ENCODE results near the gene KLF15.
A peak's percentile ranks its signal among the peaks of the same experiment; 100 is the strongest.

Gene KLF15

DNA sequence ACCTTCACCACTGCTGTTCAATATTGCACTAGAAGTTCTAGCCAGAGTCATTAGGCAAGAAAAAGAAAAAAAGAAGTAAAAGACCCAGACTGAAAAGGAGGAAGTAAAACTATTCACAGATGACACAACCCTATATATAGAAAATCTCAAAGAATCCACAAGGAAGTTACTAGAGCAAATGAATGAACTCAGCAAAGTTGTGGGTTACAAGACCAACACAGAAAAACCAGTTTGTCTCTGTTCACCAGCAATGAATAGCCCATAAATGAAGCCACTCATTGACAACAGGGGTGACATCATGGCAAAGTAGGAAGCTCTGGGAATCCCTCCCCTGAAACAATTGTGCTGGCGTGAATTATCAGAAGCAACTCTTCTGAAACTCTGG, 42.1 kb upstream of the KLF15 start:
- peak; percentile 74 for DNase-seq (ENCODE audit: low read depth)
- no peak for TF ChIP-seq CTCF (IDR thresholded peaks at IDR 0.05; ENCODE audit: insufficient read depth, low read depth, low read length, missing control alignments)
- no peak overlapping the region for H3K4me3 ChIP-seq (ENCODE audit: low read length)

GRCh38 chr3:126398423-126399350, 41.5 kb upstream of the KLF15 start:
- no peak overlapping the region for H3K4me3 ChIP-seq (ENCODE audit: low read length)
- DNase-seq (ENCODE audit: low read depth) = no peak
- no peak for TF ChIP-seq CTCF (IDR thresholded peaks at IDR 0.05; ENCODE audit: insufficient read depth, low read depth, low read length, missing control alignments)

DNA sequence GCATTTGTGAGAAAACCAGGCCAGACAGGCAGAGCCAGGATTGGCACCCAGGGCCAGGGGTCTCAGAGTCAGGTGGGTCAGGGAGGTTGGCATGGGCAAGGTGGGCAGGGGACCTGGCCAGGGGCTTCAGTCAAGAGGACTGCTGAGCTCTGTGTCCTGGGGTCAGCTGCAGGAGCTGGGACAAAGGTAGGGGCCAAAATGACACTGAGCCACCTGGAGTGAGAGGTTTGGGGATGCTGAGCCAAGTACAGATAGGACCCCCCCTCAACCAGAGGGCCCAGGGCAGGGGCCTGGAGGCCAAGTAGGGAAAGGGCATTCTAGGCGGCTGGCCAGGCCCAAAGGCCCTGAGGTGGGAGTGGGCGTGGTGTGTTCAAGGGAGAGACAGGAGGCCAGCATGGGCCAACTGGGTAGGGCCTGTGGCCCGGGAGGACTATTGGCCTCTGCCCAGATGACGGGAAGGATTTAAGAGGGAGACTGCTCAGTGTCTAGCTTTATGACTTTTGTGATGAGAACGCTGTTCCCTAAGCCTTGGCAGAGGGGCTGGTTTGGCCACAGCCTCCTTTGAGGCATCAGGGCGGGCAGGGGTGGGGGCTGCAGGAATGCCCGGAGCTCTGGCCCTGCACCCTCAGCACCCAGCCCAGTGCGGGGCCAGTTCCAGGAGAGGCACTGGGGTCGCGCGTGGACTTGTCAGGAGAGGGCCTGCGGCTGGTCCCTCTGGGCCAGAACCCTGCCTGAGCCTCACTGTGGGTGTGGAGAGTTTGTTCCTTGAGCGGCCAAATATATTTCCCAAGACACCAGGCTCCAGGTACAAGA, 40.6 kb upstream of the KLF15 start:
- no peak for TF ChIP-seq CTCF (IDR thresholded peaks at IDR 0.05; ENCODE audit: insufficient read depth, low read depth, low read length, missing control alignments)
- no peak overlapping the region for H3K4me3 ChIP-seq (ENCODE audit: low read length)
- no peak for DNase-seq (ENCODE audit: low read depth)

GRCh38 chr3:126396536-126396935, 39.3 kb upstream of the KLF15 start:
- no peak for DNase-seq (ENCODE audit: low read depth)
- TF ChIP-seq CTCF (IDR thresholded peaks at IDR 0.05; ENCODE audit: insufficient read depth, low read depth, low read length, missing control alignments) = no peak
- H3K4me3 ChIP-seq (ENCODE audit: low read length) = no peak overlapping the region

GRCh38 chr3:126395846-126396513, 38.8 kb upstream of the KLF15 start:
- no peak overlapping the region for H3K4me3 ChIP-seq (ENCODE audit: low read length)
- DNase-seq (ENCODE audit: low read depth) = no peak
- TF ChIP-seq CTCF (IDR thresholded peaks at IDR 0.05; ENCODE audit: insufficient read depth, low read depth, low read length, missing control alignments) = no peak

- no peak overlapping the region for H3K4me3 ChIP-seq (ENCODE audit: low read length)
- TF ChIP-seq CTCF (IDR thresholded peaks at IDR 0.05; ENCODE audit: insufficient read depth, low read depth, low read length, missing control alignments) = no peak
- no peak for DNase-seq (ENCODE audit: low read depth)
Measured at GRCh38 chr3:126394977-126395321, 37.7 kb upstream of the KLF15 start.

Measured in epithelial cell of esophagus (primary cell).